Astrocyte of the cerebellum (primary cell): Measurements from ENCODE around the gene PNKP.

Source experiments
- DNase-seq: peaks from one replicate; pipeline ENCODE4 v3.0.0-alpha.2; 2011; ENCODE audit warnings: low read depth
- H3K4me3 ChIP-seq: 2 replicates; pipeline ENCODE4 v1.5.1; 2011; ENCODE audit warnings: mild to moderate bottlenecking, low read depth, low read length, moderate library complexity
- CTCF ChIP-seq: IDR thresholded peaks from 2 replicates; pipeline ENCODE4 v1.5.1; 2012; ENCODE audit warnings: low read length, low read depth, moderate library complexity, mild to moderate bottlenecking; ENCODE audit errors: missing control alignments
- in situ Hi-C: cut with HindIII; loops from 2 replicates; pipeline ENCODE4 v1.10.0; 2017; ENCODE audit warnings: low sequenced_read_pairs

Gene PNKP

GRCh38 chr19:49866933-49867782 lies at the start of gene PNKP:
TSS of gene PNKP (minus strand) at chr19:49867576. CDS start at chr19:49867204, 372 bp downstream.
- TF ChIP-seq CTCF, result no peak
- H3K4me3 ChIP-seq, result peak within 1 kb of the TSS; percentile 79
- peak; percentile 69 for DNase-seq
- in situ Hi-C loops, result no loop called here

- H3K4me3 ChIP-seq, result no peak overlapping the region
- no peak for TF ChIP-seq CTCF
- DNase-seq, result no peak
- in situ Hi-C loops, result no loop called here
Measured at GRCh38 chr19:49915271-49915670, 47.9 kb upstream of the PNKP start.

- no peak for TF ChIP-seq CTCF
- in situ Hi-C loops, result loop anchor here (5.0 kb wide), 1 partner anchor 94 kb away; no protein-coding TSS in a partner anchor
- no peak for DNase-seq
- no peak overlapping the region for H3K4me3 ChIP-seq
Measured at GRCh38 chr19:49913720-49914119, 46.3 kb upstream of the PNKP start.

- no peak for TF ChIP-seq CTCF
- in situ Hi-C loops, result loop anchor here (5.0 kb wide), 1 partner anchor 94 kb away; no protein-coding TSS in a partner anchor
- no peak overlapping the region for H3K4me3 ChIP-seq
- DNase-seq, result no peak
Measured at GRCh38 chr19:49912965-49913685, 45.7 kb upstream of the PNKP start.

- no peak for DNase-seq
- no peak overlapping the region for H3K4me3 ChIP-seq
- no peak for TF ChIP-seq CTCF
- in situ Hi-C loops, result loop anchor here (5.0 kb wide), 1 partner anchor 96 kb away; no protein-coding TSS in a partner anchor
Measured at GRCh38 chr19:49911381-49912145, 44.2 kb upstream of the PNKP start.

GRCh38 chr19:49910179-49910578 lies 42.8 kb upstream of the PNKP start:
- H3K4me3 ChIP-seq, result no peak overlapping the region
- TF ChIP-seq CTCF, result no peak
- in situ Hi-C loops, result loop anchor here (5.0 kb wide), 1 partner anchor 97 kb away; no protein-coding TSS in a partner anchor
- no peak for DNase-seq
